ENCODE data around the gene SACM1L. TPM values are rescaled to one million over a fixed set of nuclear protein-coding genes. Genes with fewer than 3 reads are reported as not detected.

SACM1L gene
- total and polyA plus RNA-seq, 4 donors: 12.2 to 35.5 (median 20.5) TPM

- peaks cover 0 to 22% (median 21%) of the 10 kb centered on the region in 4 donors for H3K36me3 ChIP-seq (ENCODE audit: control insufficient read depth in 4 of 4, insufficient read depth in 3 of 4, low read depth in 1 of 4, low read length in 3 of 4)
- no peaks in the 10 kb centered on the region for H3K27me3 ChIP-seq (ENCODE audit: control insufficient read depth in 4 of 4, insufficient read depth in 4 of 4, low read length in 3 of 4)
- H3K9ac ChIP-seq (ENCODE audit: low read depth in 1 of 2, low read length in 2 of 2): no peak overlapping the region
- TF ChIP-seq, protein P1, sequence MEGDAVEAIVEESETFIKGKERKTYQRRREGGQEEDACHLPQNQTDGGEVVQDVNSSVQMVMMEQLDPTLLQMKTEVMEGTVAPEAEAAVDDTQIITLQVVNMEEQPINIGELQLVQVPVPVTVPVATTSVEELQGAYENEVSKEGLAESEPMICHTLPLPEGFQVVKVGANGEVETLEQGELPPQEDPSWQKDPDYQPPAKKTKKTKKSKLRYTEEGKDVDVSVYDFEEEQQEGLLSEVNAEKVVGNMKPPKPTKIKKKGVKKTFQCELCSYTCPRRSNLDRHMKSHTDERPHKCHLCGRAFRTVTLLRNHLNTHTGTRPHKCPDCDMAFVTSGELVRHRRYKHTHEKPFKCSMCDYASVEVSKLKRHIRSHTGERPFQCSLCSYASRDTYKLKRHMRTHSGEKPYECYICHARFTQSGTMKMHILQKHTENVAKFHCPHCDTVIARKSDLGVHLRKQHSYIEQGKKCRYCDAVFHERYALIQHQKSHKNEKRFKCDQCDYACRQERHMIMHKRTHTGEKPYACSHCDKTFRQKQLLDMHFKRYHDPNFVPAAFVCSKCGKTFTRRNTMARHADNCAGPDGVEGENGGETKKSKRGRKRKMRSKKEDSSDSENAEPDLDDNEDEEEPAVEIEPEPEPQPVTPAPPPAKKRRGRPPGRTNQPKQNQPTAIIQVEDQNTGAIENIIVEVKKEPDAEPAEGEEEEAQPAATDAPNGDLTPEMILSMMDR (IDR thresholded peaks at IDR 0.05; ENCODE audit: low read depth, low read length, missing input control): no peak
- TF ChIP-seq RAD21 (IDR thresholded peaks at IDR 0.05) (no peak), MAX (IDR thresholded peaks at IDR 0.05) (no peak), SP1 (IDR thresholded peaks at IDR 0.05) (no peak), RXRA (IDR thresholded peaks at IDR 0.05) (no peak), YY1 (IDR thresholded peaks at IDR 0.05) (no peak), JUND (IDR thresholded peaks at IDR 0.05) (no peak), HNF4A (conservative IDR thresholded peaks at IDR 0.05) (no peak)
- TF ChIP-seq, protein P2, sequence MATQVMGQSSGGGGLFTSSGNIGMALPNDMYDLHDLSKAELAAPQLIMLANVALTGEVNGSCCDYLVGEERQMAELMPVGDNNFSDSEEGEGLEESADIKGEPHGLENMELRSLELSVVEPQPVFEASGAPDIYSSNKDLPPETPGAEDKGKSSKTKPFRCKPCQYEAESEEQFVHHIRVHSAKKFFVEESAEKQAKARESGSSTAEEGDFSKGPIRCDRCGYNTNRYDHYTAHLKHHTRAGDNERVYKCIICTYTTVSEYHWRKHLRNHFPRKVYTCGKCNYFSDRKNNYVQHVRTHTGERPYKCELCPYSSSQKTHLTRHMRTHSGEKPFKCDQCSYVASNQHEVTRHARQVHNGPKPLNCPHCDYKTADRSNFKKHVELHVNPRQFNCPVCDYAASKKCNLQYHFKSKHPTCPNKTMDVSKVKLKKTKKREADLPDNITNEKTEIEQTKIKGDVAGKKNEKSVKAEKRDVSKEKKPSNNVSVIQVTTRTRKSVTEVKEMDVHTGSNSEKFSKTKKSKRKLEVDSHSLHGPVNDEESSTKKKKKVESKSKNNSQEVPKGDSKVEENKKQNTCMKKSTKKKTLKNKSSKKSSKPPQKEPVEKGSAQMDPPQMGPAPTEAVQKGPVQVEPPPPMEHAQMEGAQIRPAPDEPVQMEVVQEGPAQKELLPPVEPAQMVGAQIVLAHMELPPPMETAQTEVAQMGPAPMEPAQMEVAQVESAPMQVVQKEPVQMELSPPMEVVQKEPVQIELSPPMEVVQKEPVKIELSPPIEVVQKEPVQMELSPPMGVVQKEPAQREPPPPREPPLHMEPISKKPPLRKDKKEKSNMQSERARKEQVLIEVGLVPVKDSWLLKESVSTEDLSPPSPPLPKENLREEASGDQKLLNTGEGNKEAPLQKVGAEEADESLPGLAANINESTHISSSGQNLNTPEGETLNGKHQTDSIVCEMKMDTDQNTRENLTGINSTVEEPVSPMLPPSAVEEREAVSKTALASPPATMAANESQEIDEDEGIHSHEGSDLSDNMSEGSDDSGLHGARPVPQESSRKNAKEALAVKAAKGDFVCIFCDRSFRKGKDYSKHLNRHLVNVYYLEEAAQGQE (IDR thresholded peaks at IDR 0.05): no peak
- TF ChIP-seq, protein P3, sequence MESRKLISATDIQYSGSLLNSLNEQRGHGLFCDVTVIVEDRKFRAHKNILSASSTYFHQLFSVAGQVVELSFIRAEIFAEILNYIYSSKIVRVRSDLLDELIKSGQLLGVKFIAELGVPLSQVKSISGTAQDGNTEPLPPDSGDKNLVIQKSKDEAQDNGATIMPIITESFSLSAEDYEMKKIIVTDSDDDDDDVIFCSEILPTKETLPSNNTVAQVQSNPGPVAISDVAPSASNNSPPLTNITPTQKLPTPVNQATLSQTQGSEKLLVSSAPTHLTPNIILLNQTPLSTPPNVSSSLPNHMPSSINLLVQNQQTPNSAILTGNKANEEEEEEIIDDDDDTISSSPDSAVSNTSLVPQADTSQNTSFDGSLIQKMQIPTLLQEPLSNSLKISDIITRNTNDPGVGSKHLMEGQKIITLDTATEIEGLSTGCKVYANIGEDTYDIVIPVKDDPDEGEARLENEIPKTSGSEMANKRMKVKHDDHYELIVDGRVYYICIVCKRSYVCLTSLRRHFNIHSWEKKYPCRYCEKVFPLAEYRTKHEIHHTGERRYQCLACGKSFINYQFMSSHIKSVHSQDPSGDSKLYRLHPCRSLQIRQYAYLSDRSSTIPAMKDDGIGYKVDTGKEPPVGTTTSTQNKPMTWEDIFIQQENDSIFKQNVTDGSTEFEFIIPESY (IDR thresholded peaks at IDR 0.05): no peak
- H3K27ac ChIP-seq (ENCODE audit: low read depth in 1 of 2, low read length in 2 of 2): no peak overlapping the region
- H3K4me1 ChIP-seq (ENCODE audit: control insufficient read depth in 4 of 4, insufficient read depth in 4 of 4, low read length in 3 of 4): peaks cover 2 to 21% (median 9%) of the 10 kb centered on the region in 4 donors
- WGBS: 94% methylated on average over 1 of the region's 1 CpG
- H3K9me3 ChIP-seq (ENCODE audit: control insufficient read depth in 4 of 4, low read length in 3 of 4): no peaks in the 10 kb centered on the region
- no peak overlapping the region for H3K4me3 ChIP-seq (ENCODE audit: low read depth in 1 of 3, low read length in 3 of 3)
- DNase-seq (ENCODE audit: low spot score): no peak
These were observed 8.0 kb upstream of the SACM1L start for GRCh38 chr3:45681221-45681620.

DNA sequence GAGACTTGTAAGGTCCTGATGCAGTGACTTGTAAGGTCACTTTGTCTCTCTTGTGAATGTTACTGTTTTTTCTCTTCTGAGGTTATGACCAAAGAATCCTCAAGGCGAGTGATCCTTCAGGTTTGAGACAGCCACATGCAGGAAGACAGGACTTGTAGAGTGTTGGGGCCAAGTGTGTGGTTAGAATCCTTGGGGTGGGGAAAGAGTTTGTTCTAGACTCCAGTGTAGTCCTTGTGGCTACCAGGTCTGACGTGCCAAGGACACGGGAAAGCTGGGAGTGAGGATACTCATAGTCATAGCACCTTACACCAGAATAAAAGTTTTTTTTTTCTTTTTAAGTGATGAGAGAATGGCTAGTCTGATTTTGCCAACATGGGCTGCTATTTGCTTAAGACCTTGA is 7.3 kb upstream of the SACM1L start:
- Histone ChIP-seq H3K9me3 (ENCODE audit: control insufficient read depth in 4 of 4, low read length in 3 of 4) (no peaks in the 10 kb centered on the region), H3K27ac (ENCODE audit: low read depth in 1 of 2, low read length in 2 of 2) (no peak overlapping the region), H3K9ac (ENCODE audit: low read depth in 1 of 2, low read length in 2 of 2) (no peak overlapping the region), H3K36me3 (ENCODE audit: control insufficient read depth in 4 of 4, insufficient read depth in 3 of 4, low read depth in 1 of 4, low read length in 3 of 4) (peaks cover 0 to 22% (median 21%) of the 10 kb centered on the region in 4 donors), H3K4me1 (ENCODE audit: control insufficient read depth in 4 of 4, insufficient read depth in 4 of 4, low read length in 3 of 4) (peaks cover under 1 to 18% (median 6%) of the 10 kb centered on the region in 4 donors), H3K4me3 (ENCODE audit: low read depth in 1 of 3, low read length in 3 of 3) (no peak overlapping the region), H3K27me3 (ENCODE audit: control insufficient read depth in 4 of 4, insufficient read depth in 4 of 4, low read length in 3 of 4) (no peaks in the 10 kb centered on the region)
- TF ChIP-seq TAF1 (conservative IDR thresholded peaks at IDR 0.05) (no peak), HNF4A (conservative IDR thresholded peaks at IDR 0.05) (no peak), HNF4G (IDR thresholded peaks at IDR 0.05) (no peak), RXRA (IDR thresholded peaks at IDR 0.05) (no peak)
- TF ChIP-seq, protein P2 (IDR thresholded peaks at IDR 0.05): no peak
- TF ChIP-seq, protein P3 (IDR thresholded peaks at IDR 0.05): no peak
- no peak for DNase-seq (ENCODE audit: low spot score)
- WGBS: 95% methylated on average over 3 of the region's 3 CpGs

All from liver (tissue), 9 donors.